HepG2 (cell line): ENCODE results near the gene CHML.

ENCODE experiments used
- AHDC1 ChIP-seq: sonication (generic); formaldehyde crosslinking; IDR thresholded peaks from 2 replicates; pipeline ENCODE4 v1.5.1; 2020; ENCODE audit warnings: mild to moderate bottlenecking, missing genetic modification reagents, borderline replicate concordance
- KLF9 ChIP-seq: IDR thresholded peaks from 2 replicates; pipeline ENCODE4 v1.6.1; 2016; ENCODE audit warnings: low read depth
- MAFG ChIP-seq: sonication (generic); formaldehyde crosslinking; IDR thresholded peaks from 2 replicates; pipeline ENCODE4 v1.5.1; 2020; ENCODE audit warnings: mild to moderate bottlenecking, missing genetic modification reagents
- PATZ1 ChIP-seq: sonication (generic); formaldehyde crosslinking; IDR thresholded peaks from 2 replicates; pipeline ENCODE4 v1.4.0; 2020; ENCODE audit warnings: missing genetic modification reagents
- RAD21 ChIP-seq: fragments of 450-650 bp; formaldehyde crosslinking; IDR thresholded peaks from 2 replicates; pipeline ENCODE4 v1.5.0; 2020; ENCODE audit warnings: mild to moderate bottlenecking
- SP1 ChIP-seq, 2 experiments: fragments of 450-650 bp in 1 of 2; sonication (generic) in 1 of 2; formaldehyde crosslinking in 1 of 2; IDR thresholded peaks; 2 replicates each; pipeline versions ENCODE4 v1.4.0 to v1.6.1; 2016 to 2020; ENCODE audit warnings: missing genetic modification reagents in 1 of 2

- TF ChIP-seq KLF9 (CRISPR knock-in tag) (no peak), MAFG (CRISPR knock-in tag) (no peak), RAD21 (CRISPR knock-in tag) (no peak), PATZ1 (CRISPR knock-in tag) (no peak), SP1 (IDR thresholded peaks at IDR 0.05) (no peak), SP1 (CRISPR knock-in tag; IDR thresholded peaks at IDR 0.05) (no peak), AHDC1 (CRISPR knock-in tag) (no peak)
These were observed 34.9 kb downstream of the CHML start for GRCh38 chr1:241605146-241605805.
